Measurements from ENCODE around the gene GPC6.

DNA sequence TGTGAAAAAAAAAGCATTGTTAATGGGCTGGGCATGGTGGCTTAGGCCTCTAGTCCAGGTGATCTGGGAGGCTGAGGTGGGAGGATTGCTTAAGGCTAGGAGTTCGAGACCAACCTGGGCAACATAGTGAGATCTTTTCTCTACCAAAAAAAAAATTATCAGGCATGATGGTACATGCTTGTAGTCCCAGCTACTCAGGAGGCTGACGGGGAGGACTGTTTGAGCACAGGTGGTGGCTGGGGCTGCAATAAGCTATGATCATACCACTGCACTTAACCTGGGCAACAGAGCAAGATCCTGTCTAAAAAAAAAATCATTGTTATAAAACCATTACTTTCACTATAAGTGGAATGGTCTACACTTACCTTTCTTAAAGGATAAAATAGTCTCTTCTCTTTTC, 30.4 kb downstream of the GPC6 start:
- TF ChIP-seq, protein P1, sequence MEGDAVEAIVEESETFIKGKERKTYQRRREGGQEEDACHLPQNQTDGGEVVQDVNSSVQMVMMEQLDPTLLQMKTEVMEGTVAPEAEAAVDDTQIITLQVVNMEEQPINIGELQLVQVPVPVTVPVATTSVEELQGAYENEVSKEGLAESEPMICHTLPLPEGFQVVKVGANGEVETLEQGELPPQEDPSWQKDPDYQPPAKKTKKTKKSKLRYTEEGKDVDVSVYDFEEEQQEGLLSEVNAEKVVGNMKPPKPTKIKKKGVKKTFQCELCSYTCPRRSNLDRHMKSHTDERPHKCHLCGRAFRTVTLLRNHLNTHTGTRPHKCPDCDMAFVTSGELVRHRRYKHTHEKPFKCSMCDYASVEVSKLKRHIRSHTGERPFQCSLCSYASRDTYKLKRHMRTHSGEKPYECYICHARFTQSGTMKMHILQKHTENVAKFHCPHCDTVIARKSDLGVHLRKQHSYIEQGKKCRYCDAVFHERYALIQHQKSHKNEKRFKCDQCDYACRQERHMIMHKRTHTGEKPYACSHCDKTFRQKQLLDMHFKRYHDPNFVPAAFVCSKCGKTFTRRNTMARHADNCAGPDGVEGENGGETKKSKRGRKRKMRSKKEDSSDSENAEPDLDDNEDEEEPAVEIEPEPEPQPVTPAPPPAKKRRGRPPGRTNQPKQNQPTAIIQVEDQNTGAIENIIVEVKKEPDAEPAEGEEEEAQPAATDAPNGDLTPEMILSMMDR (conservative IDR thresholded peaks at IDR 0.05): no peak
- TF ChIP-seq ZFX (IDR thresholded peaks at IDR 0.05): no peak
